Loucy (cell line): ENCODE results near the gene LTBP1.

Experiments used
- H2AFZ ChIP-seq: fragments of 200-600 bp; sonication (generic); 2 replicates; pipeline ENCODE4 v1.6.0; 2016; ENCODE audit warnings: antibody characterized with exemption, mild to moderate bottlenecking, low read length, moderate library complexity
- H3F3A ChIP-seq: fragments of 200-600 bp; 2 replicates; pipeline ENCODE4 v1.6.0; 2016; ENCODE audit warnings: antibody characterized with exemption, low read depth, mild to moderate bottlenecking
- H3K27me3 ChIP-seq: fragments of 200-600 bp; sonication (generic); 2 replicates; pipeline ENCODE4 v1.6.1; 2014; ENCODE audit warnings: low read length, mild to moderate bottlenecking; ENCODE audit not compliant: insufficient read depth, poor library complexity, severe bottlenecking
- H3K36me3 ChIP-seq: fragments of 200-600 bp; sonication (generic); 2 replicates; pipeline ENCODE4 v1.6.1; 2016; ENCODE audit warnings: low read length; ENCODE audit not compliant: insufficient read depth
- H3K4me1 ChIP-seq: fragments of 200-600 bp; sonication (generic); 2 replicates; pipeline ENCODE4 v1.5.1; 2014; ENCODE audit warnings: low read length, mild to moderate bottlenecking; ENCODE audit not compliant: insufficient read depth, poor library complexity, severe bottlenecking
- H3K4me2 ChIP-seq: fragments of 200-600 bp; sonication (generic); 2 replicates; pipeline ENCODE4 v1.6.0; 2014; ENCODE audit warnings: antibody characterized with exemption, low read length, low read depth, mild to moderate bottlenecking; ENCODE audit not compliant: poor library complexity, severe bottlenecking
- H3K4me3 ChIP-seq: fragments of 200-600 bp; sonication (generic); 2 replicates; pipeline ENCODE4 v1.5.1; 2014; ENCODE audit warnings: low read length, mild to moderate bottlenecking, mixed read lengths; ENCODE audit not compliant: poor library complexity, severe bottlenecking
- H3K79me2 ChIP-seq: fragments of 200-600 bp; sonication (generic); 2 replicates; pipeline ENCODE4 v1.6.1; 2014; ENCODE audit warnings: low read length; ENCODE audit not compliant: insufficient read depth
- H3K9ac ChIP-seq: fragments of 200-600 bp; sonication (generic); 2 replicates; pipeline ENCODE4 v1.6.0; 2014; ENCODE audit warnings: mild to moderate bottlenecking, low read depth, low read length, moderate library complexity; ENCODE audit not compliant: poor library complexity, severe bottlenecking
- H3K9me2 ChIP-seq: fragments of 200-600 bp; sonication (generic); replicated peaks from 2 replicates; pipeline ENCODE4 v1.6.1; 2016; ENCODE audit warnings: low read depth, low read length, mixed read lengths
- H3K9me3 ChIP-seq: fragments of 200-600 bp; sonication (generic); 2 replicates; pipeline ENCODE4 v1.6.1; 2014; ENCODE audit warnings: mild to moderate bottlenecking, antibody characterized with exemption, low read length, low read depth; ENCODE audit not compliant: insufficient read depth
- H4K20me1 ChIP-seq: fragments of 200-600 bp; sonication (generic); 2 replicates; pipeline ENCODE4 v1.6.0; 2014; ENCODE audit warnings: antibody characterized with exemption, low read length, mild to moderate bottlenecking; ENCODE audit not compliant: insufficient read depth, poor library complexity, severe bottlenecking
- EZH2phosphoT487 ChIP-seq: fragments of 200-600 bp; IDR thresholded peaks from 2 replicates; pipeline ENCODE4 v1.6.1; 2018; ENCODE audit warnings: antibody characterized with exemption, mild to moderate bottlenecking, moderate library complexity, borderline replicate concordance
- TF ChIP-seq, protein P1 (sequence below): fragments of 200-600 bp; sonication (generic); conservative IDR thresholded peaks from 2 replicates; pipeline ENCODE4 v1.5.1; 2014; ENCODE audit warnings: mild to moderate bottlenecking, antibody characterized with exemption, low read length

Gene LTBP1

DNA sequence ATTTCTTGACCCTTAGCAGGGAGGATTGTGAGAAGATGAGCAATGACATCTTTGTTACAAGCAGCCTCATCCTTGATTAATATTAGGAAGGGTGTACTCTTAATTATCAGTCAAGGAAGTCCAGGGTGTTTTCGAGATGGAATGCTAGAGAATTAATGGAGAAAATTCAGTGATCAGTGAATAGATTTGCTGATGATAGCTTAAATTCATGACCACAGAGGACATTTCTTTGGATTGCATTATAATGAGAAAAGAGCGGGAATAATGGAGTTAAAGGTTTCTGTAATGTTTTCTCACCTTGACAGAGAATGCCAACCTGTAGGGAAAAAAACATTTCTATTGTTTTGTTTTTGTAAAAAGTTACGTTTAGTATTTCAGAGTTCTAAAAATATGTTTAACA is 249.9 kb downstream of the LTBP1 start:
- TF ChIP-seq, protein P1, sequence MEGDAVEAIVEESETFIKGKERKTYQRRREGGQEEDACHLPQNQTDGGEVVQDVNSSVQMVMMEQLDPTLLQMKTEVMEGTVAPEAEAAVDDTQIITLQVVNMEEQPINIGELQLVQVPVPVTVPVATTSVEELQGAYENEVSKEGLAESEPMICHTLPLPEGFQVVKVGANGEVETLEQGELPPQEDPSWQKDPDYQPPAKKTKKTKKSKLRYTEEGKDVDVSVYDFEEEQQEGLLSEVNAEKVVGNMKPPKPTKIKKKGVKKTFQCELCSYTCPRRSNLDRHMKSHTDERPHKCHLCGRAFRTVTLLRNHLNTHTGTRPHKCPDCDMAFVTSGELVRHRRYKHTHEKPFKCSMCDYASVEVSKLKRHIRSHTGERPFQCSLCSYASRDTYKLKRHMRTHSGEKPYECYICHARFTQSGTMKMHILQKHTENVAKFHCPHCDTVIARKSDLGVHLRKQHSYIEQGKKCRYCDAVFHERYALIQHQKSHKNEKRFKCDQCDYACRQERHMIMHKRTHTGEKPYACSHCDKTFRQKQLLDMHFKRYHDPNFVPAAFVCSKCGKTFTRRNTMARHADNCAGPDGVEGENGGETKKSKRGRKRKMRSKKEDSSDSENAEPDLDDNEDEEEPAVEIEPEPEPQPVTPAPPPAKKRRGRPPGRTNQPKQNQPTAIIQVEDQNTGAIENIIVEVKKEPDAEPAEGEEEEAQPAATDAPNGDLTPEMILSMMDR: no peak
- TF ChIP-seq EZH2phosphoT487: no peak
- Histone ChIP-seq H3K9me3 (no peaks in the 10 kb centered on the region), H3K79me2 (no peaks in the 10 kb centered on the region)

DNA sequence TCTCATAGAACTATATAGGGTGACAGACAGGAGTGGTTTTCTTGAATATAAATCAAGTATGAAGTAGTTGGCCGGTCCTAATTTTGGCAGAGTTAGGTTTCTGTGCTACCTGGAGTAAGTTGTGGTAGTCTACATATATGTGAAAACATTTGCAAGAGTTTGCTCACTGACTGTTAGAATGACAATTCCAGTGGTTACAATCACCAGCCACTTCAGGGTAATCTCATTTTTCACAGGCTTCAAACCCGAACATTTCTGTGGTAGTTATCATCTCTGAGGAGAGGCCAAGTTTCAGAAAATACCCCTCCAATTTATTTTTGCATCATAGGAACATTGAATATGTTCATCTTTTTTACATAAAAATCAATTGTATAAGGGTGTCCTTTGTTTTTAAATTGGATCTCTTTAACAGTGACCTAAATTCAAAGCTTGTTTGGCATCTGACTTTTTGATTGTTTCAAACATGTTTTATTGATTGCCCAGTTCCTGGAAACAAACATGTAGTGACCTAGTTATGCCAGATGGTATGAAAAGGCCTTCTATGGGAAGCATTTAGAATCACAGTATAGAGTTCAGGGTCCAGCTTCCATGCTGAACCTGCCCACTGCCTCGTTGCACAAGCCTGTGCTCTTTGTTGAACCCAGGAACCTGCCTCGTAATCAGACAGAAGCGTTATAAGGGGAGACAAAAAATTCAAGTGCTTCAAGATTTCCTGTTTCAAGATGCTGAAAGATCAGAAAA is 250.6 kb downstream of the LTBP1 start:
- Histone ChIP-seq H3K9me3 (no peaks in the 10 kb centered on the region), H3K4me2 (no peak overlapping the region), H3K79me2 (no peaks in the 10 kb centered on the region), H2AFZ (no peak overlapping the region), H3K4me3 (no peak overlapping the region), H3K9ac (no peak overlapping the region), H3K27me3 (no peaks in the 10 kb centered on the region), H3F3A (no peaks in the 10 kb centered on the region), H3K9me2 (no peaks in the 10 kb centered on the region), H3K36me3 (no peaks in the 10 kb centered on the region), H3K4me1 (peaks cover 5% of the 10 kb centered on the region), H4K20me1 (no peaks in the 10 kb centered on the region)
- TF ChIP-seq, protein P1: no peak
- no peak for TF ChIP-seq EZH2phosphoT487

More for the DNA sequence above, 249.9 kb downstream of the LTBP1 start:
- Histone ChIP-seq H3K9me2 (no peaks in the 10 kb centered on the region), H3K27me3 (no peaks in the 10 kb centered on the region), H3K4me3 (no peak overlapping the region), H3K4me2 (no peak overlapping the region), H3F3A (no peaks in the 10 kb centered on the region), H4K20me1 (no peaks in the 10 kb centered on the region), H3K9ac (no peak overlapping the region), H3K4me1 (peaks cover 5% of the 10 kb centered on the region), H2AFZ (no peak overlapping the region), H3K36me3 (no peaks in the 10 kb centered on the region)

DNA sequence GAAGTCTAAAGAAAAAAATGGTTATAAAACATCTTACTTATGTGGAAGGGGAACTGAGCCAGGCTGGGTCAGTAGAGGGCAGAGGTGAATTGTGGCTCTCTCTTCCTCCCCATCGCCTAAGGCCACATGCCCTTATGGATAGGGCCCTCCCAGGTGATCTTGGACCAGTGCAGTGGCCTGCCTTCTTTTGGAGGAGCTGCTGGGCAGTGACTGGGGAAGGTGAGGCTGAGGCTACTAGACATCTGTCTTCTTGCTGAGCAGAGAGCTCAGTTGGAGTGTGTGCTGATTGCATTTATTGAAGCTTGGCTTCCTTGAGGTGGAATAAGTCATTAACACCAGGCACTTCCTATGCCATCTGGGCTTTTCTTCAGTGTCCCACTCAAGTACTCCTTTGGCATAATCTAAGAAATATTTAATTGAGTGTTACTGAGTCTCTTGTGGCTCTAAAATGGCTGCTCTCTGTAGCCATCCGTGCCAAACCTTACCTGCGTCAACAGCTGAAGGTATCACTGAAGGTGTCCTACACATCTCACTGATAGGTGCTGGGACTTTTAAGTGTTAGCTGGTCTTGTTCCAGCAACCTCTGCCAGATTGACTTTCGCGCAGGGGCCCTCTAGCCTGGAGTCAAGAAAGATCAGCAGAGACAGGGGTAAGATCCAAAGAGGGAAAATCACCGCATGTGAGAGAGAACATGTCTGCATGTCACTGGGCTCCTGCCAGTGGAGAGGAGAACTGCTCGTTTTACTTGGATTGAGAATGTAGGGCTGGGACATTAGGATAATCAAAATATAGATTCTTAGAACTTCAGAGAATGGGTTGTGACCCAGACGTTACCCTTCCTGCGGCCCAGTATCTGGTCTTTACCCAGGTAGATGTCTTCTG is 256.1 kb downstream of the LTBP1 start:
- H3K4me1 ChIP-seq: peaks cover 12% of the 10 kb centered on the region
- no peak overlapping the region for H2AFZ ChIP-seq
- no peaks in the 10 kb centered on the region for H3K9me3 ChIP-seq
- H3K4me2 ChIP-seq: no peak overlapping the region
- no peaks in the 10 kb centered on the region for H3K9me2 ChIP-seq
- TF ChIP-seq EZH2phosphoT487: no peak
- TF ChIP-seq, protein P1: no peak
- H3K27me3 ChIP-seq: no peaks in the 10 kb centered on the region
- no peaks in the 10 kb centered on the region for H3F3A ChIP-seq
- H3K79me2 ChIP-seq: no peaks in the 10 kb centered on the region
- H3K36me3 ChIP-seq: no peaks in the 10 kb centered on the region
- no peaks in the 10 kb centered on the region for H4K20me1 ChIP-seq
- no peak overlapping the region for H3K4me3 ChIP-seq
- no peak overlapping the region for H3K9ac ChIP-seq
